ENCODE results near the gene AOPEP. TPM values are rescaled to one million over a fixed set of nuclear protein-coding genes. Genes with fewer than 3 reads are reported as not detected.

AOPEP gene
- total and polyA plus RNA-seq, 4 donors, result 210 to 311 (median 285) TPM

GRCh38 chr9:94979904-94980507 is 253.5 kb downstream of the AOPEP start:
- Histone ChIP-seq H3K27ac (ENCODE audit: low read depth in 1 of 2, low read length in 2 of 2) (no peak overlapping the region), H3K27me3 (ENCODE audit: control insufficient read depth in 1 of 2, insufficient read depth in 2 of 2, low read length in 1 of 2) (no peaks in the 10 kb centered on the region), H3K4me1 (ENCODE audit: control insufficient read depth in 1 of 2, insufficient read depth in 2 of 2, low read length in 2 of 2) (no peaks in the 10 kb centered on the region), H3K4me3 (ENCODE audit: low read length in 2 of 2) (no peak overlapping the region), H3K9me3 (ENCODE audit: control insufficient read depth, low read length) (no peaks in the 10 kb centered on the region), H3K36me3 (ENCODE audit: control insufficient read depth in 1 of 2, insufficient read depth in 2 of 2, low read length in 1 of 2) (peaks cover 0 to 2% of the 10 kb centered on the region in 2 donors)
- 88 to 91% methylated on average over 9 of the region's 9 CpGs for WGBS, 2 donors
- no peak for DNase-seq
- intact Hi-C loops (cut with DNase I), result no loop called here
- ATAC-seq (ENCODE audit: low FRiP score), result peak; percentile 42

GRCh38 chr9:94980947-94981722 is 254.6 kb downstream of the AOPEP start:
- intact Hi-C loops (cut with DNase I), result no loop called here
- 86 to 91% methylated on average over 9 of the region's 9 CpGs for WGBS, 2 donors

GRCh38 chr9:94981723-94982090 is 255.2 kb downstream of the AOPEP start:
- 90 to 93% methylated on average over 3 of the region's 3 CpGs for WGBS, 2 donors
- no peak overlapping the region for H3K27ac ChIP-seq (ENCODE audit: low read depth in 1 of 2, low read length in 2 of 2)
- no peaks in the 10 kb centered on the region for H3K9me3 ChIP-seq (ENCODE audit: control insufficient read depth, low read length)
- H3K27me3 ChIP-seq (ENCODE audit: control insufficient read depth in 1 of 2, insufficient read depth in 2 of 2, low read length in 1 of 2), result no peaks in the 10 kb centered on the region
- H3K4me3 ChIP-seq (ENCODE audit: low read length in 2 of 2), result no peak overlapping the region
- intact Hi-C loops (cut with DNase I), result no loop called here
- no peak for DNase-seq
- peaks cover 0 to 2% of the 10 kb centered on the region in 2 donors for H3K36me3 ChIP-seq (ENCODE audit: control insufficient read depth in 1 of 2, insufficient read depth in 2 of 2, low read length in 1 of 2)
- H3K4me1 ChIP-seq (ENCODE audit: control insufficient read depth in 1 of 2, insufficient read depth in 2 of 2, low read length in 2 of 2), result no peaks in the 10 kb centered on the region
- ATAC-seq (ENCODE audit: low FRiP score), result no peak

More at GRCh38 chr9:94980947-94981722, 254.6 kb downstream of the AOPEP start:
- Histone ChIP-seq H3K36me3 (ENCODE audit: control insufficient read depth in 1 of 2, insufficient read depth in 2 of 2, low read length in 1 of 2) (peaks cover 0 to 2% of the 10 kb centered on the region in 2 donors), H3K27ac (ENCODE audit: low read depth in 1 of 2, low read length in 2 of 2) (no peak overlapping the region), H3K9me3 (ENCODE audit: control insufficient read depth, low read length) (no peaks in the 10 kb centered on the region), H3K4me3 (ENCODE audit: low read length in 2 of 2) (no peak overlapping the region), H3K4me1 (ENCODE audit: control insufficient read depth in 1 of 2, insufficient read depth in 2 of 2, low read length in 2 of 2) (no peaks in the 10 kb centered on the region), H3K27me3 (ENCODE audit: control insufficient read depth in 1 of 2, insufficient read depth in 2 of 2, low read length in 1 of 2) (no peaks in the 10 kb centered on the region)
- DNase-seq, result no peak
- no peak for ATAC-seq (ENCODE audit: low FRiP score)

- ATAC-seq (ENCODE audit: low FRiP score), result no peak
- WGBS, 2 donors, result 82 to 84% methylated on average over 6 of the region's 6 CpGs
- no peak for DNase-seq
- Histone ChIP-seq H3K27ac (ENCODE audit: low read depth in 1 of 2, low read length in 2 of 2) (no peak overlapping the region), H3K9me3 (ENCODE audit: control insufficient read depth, low read length) (no peaks in the 10 kb centered on the region), H3K4me1 (ENCODE audit: control insufficient read depth in 1 of 2, insufficient read depth in 2 of 2, low read length in 2 of 2) (no peaks in the 10 kb centered on the region), H3K36me3 (ENCODE audit: control insufficient read depth in 1 of 2, insufficient read depth in 2 of 2, low read length in 1 of 2) (peaks cover 0 to 2% of the 10 kb centered on the region in 2 donors), H3K27me3 (ENCODE audit: control insufficient read depth in 1 of 2, insufficient read depth in 2 of 2, low read length in 1 of 2) (no peaks in the 10 kb centered on the region), H3K4me3 (ENCODE audit: low read length in 2 of 2) (no peak overlapping the region)
- intact Hi-C loops (cut with DNase I), result no loop called here
Observed at GRCh38 chr9:94982211-94982610, 255.7 kb downstream of the AOPEP start.

GRCh38 chr9:94983552-94983951 is 257.1 kb downstream of the AOPEP start:
- WGBS, 2 donors, result 93 to 94% methylated on average over 6 of the region's 6 CpGs

GRCh38 chr9:94984891-94985476 is 258.5 kb downstream of the AOPEP start:
- intact Hi-C loops (cut with DNase I), result no loop called here
- ATAC-seq (ENCODE audit: low FRiP score) (no peak), DNase-seq (no peak)
- Histone ChIP-seq H3K27ac (ENCODE audit: low read depth in 1 of 2, low read length in 2 of 2) (no peak overlapping the region), H3K4me1 (ENCODE audit: control insufficient read depth in 1 of 2, insufficient read depth in 2 of 2, low read length in 2 of 2) (no peaks in the 10 kb centered on the region), H3K27me3 (ENCODE audit: control insufficient read depth in 1 of 2, insufficient read depth in 2 of 2, low read length in 1 of 2) (no peaks in the 10 kb centered on the region), H3K36me3 (ENCODE audit: control insufficient read depth in 1 of 2, insufficient read depth in 2 of 2, low read length in 1 of 2) (peaks cover 2 to 3% of the 10 kb centered on the region in 2 donors), H3K9me3 (ENCODE audit: control insufficient read depth, low read length) (no peaks in the 10 kb centered on the region), H3K4me3 (ENCODE audit: low read length in 2 of 2) (no peak overlapping the region)
- WGBS, 2 donors, result 88 to 93% methylated on average over 9 of the region's 9 CpGs

More at GRCh38 chr9:94983552-94983951, 257.1 kb downstream of the AOPEP start:
- no peaks in the 10 kb centered on the region for H3K9me3 ChIP-seq (ENCODE audit: control insufficient read depth, low read length)
- H3K4me1 ChIP-seq (ENCODE audit: control insufficient read depth in 1 of 2, insufficient read depth in 2 of 2, low read length in 2 of 2), result no peaks in the 10 kb centered on the region
- H3K4me3 ChIP-seq (ENCODE audit: low read length in 2 of 2), result no peak overlapping the region
- no peak for ATAC-seq (ENCODE audit: low FRiP score)
- intact Hi-C loops (cut with DNase I), result no loop called here
- H3K27ac ChIP-seq (ENCODE audit: low read depth in 1 of 2, low read length in 2 of 2), result no peak overlapping the region
- DNase-seq, result no peak
- H3K36me3 ChIP-seq (ENCODE audit: control insufficient read depth in 1 of 2, insufficient read depth in 2 of 2, low read length in 1 of 2), result peaks cover 2 to 3% of the 10 kb centered on the region in 2 donors
- no peaks in the 10 kb centered on the region for H3K27me3 ChIP-seq (ENCODE audit: control insufficient read depth in 1 of 2, insufficient read depth in 2 of 2, low read length in 1 of 2)

- DNase-seq (no peak), ATAC-seq (ENCODE audit: low FRiP score) (no peak)
- Histone ChIP-seq H3K4me1 (ENCODE audit: control insufficient read depth in 1 of 2, insufficient read depth in 2 of 2, low read length in 2 of 2) (no peaks in the 10 kb centered on the region), H3K9me3 (ENCODE audit: control insufficient read depth, low read length) (no peaks in the 10 kb centered on the region), H3K27me3 (ENCODE audit: control insufficient read depth in 1 of 2, insufficient read depth in 2 of 2, low read length in 1 of 2) (no peaks in the 10 kb centered on the region), H3K27ac (ENCODE audit: low read depth in 1 of 2, low read length in 2 of 2) (no peak overlapping the region), H3K4me3 (ENCODE audit: low read length in 2 of 2) (no peak overlapping the region), H3K36me3 (ENCODE audit: control insufficient read depth in 1 of 2, insufficient read depth in 2 of 2, low read length in 1 of 2) (peaks cover 2 to 3% of the 10 kb centered on the region in 2 donors)
- 91 to 92% methylated on average over 3 of the region's 3 CpGs for WGBS, 2 donors
- intact Hi-C loops (cut with DNase I), result no loop called here
Observed at GRCh38 chr9:94985649-94986048, 259.1 kb downstream of the AOPEP start.

- WGBS, 2 donors, result 59 to 81% methylated on average over 1 of the region's 1 CpG
- DNase-seq, result no peak
- no peak overlapping the region for H3K27ac ChIP-seq (ENCODE audit: low read depth in 1 of 2, low read length in 2 of 2)
- intact Hi-C loops (cut with DNase I), result no loop called here
- peaks cover 3 to 4% of the 10 kb centered on the region in 2 donors for H3K36me3 ChIP-seq (ENCODE audit: control insufficient read depth in 1 of 2, insufficient read depth in 2 of 2, low read length in 1 of 2)
- no peaks in the 10 kb centered on the region for H3K27me3 ChIP-seq (ENCODE audit: control insufficient read depth in 1 of 2, insufficient read depth in 2 of 2, low read length in 1 of 2)
- no peak overlapping the region for H3K4me3 ChIP-seq (ENCODE audit: low read length in 2 of 2)
- ATAC-seq (ENCODE audit: low FRiP score), result no peak
- no peaks in the 10 kb centered on the region for H3K4me1 ChIP-seq (ENCODE audit: control insufficient read depth in 1 of 2, insufficient read depth in 2 of 2, low read length in 2 of 2)
- no peaks in the 10 kb centered on the region for H3K9me3 ChIP-seq (ENCODE audit: control insufficient read depth, low read length)
Observed at GRCh38 chr9:94987731-94988130, 261.2 kb downstream of the AOPEP start.

Measured in aorta (tissue), 5 donors.